Naive B cell (primary cell): ENCODE data around the gene TET1. TPM values are rescaled to one million over a fixed set of nuclear protein-coding genes. Genes with fewer than 3 reads are reported as not detected.
A peak's percentile ranks its signal among the peaks of the same experiment; 100 is the strongest.
"Not testable (repeated sequence)": the region's sequence is repeated elsewhere in the genome, so short reads cannot be mapped to it uniquely, and the experiment has no call there.

Source experiments
- ATAC-seq, 2 donors: fragments of 150-1000 bp; cut with Tn5 transposase; 2 replicates each; pipeline ENCODE4 v1.10.0; 2021; ENCODE audit warnings: low read depth in 2 of 2, mild to moderate bottlenecking in 2 of 2, moderate library complexity in 2 of 2
- DNase-seq: peaks from one replicate; pipeline ENCODE4 v3.0.0; 2022
- H3K27ac Mint-ChIP-seq, 6 donors: one replicate each; pipeline ENCODE4 v1.8.0; 2020 to 2022; ENCODE audit warnings: mild to moderate bottlenecking in 6 of 6, mixed read lengths in 6 of 6, moderate library complexity in 5 of 6, inconsistent platforms in 2 of 6
- H3K27me3 Mint-ChIP-seq, 3 donors: one replicate each; pipeline ENCODE4 v1.8.0; 2021 to 2022; ENCODE audit warnings: mixed read lengths in 3 of 3, mild to moderate bottlenecking in 1 of 3
- H3K36me3 Mint-ChIP-seq, 2 donors: one replicate each; pipeline ENCODE4 v1.8.0; 2020 to 2022; ENCODE audit warnings: mixed read lengths in 2 of 2, inconsistent platforms in 1 of 2, mild to moderate bottlenecking in 1 of 2
- H3K4me1 Mint-ChIP-seq, 3 donors: one replicate each; pipeline ENCODE4 v1.8.0; 2020 to 2022; ENCODE audit warnings: mixed read lengths in 3 of 3, inconsistent platforms in 1 of 3, mild to moderate bottlenecking in 1 of 3, moderate library complexity in 1 of 3
- H3K4me3 Mint-ChIP-seq, 8 donors: one replicate each; pipeline ENCODE4 v1.8.0; 2020 to 2022; ENCODE audit warnings: mild to moderate bottlenecking in 8 of 8, mixed read lengths in 8 of 8, moderate library complexity in 8 of 8, inconsistent platforms in 2 of 8
- H3K9me3 Mint-ChIP-seq, 7 donors: one replicate each; pipeline ENCODE4 v1.8.0; 2020 to 2022; ENCODE audit warnings: mixed read lengths in 7 of 7, mild to moderate bottlenecking in 5 of 7, inconsistent platforms in 2 of 7, moderate library complexity in 1 of 7
- polyA plus RNA-seq, 6 donors: library from polyadenylated mRNA; unstranded; fragments of 300-500 nt; fragmentation: Illumina TruSeq; gene quantifications; one replicate each; pipeline ENCODE4 v1.2.3, GENCODE V29; 2021; ENCODE audit warnings: low read depth in 6 of 6

Gene TET1
- polyA plus RNA-seq, 6 donors from 2014 or later: 0.58 to 0.97 (median 0.64) TPM; not detected in 1

DNA sequence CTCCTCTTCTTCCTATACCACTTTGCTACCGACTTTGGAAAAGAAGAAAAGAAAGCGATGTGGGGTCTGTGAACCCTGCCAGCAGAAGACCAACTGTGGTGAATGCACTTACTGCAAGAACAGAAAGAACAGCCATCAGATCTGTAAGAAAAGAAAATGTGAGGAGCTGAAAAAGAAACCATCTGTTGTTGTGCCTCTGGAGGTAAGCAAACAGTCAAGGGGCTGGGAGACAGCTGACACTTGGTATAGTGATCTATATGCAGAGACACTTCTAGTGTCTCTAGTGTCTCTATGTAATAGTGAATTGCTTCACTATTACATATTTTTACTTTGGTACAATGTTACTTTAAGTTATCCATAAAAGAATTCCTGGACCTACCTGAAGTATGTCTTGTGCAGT lies 13.9 kb downstream of the TET1 start:
- Mint-ChIP-seq H3K4me1 (no peaks in the 10 kb centered on the region), H3K27me3 (peaks cover 7 to 18% (median 8%) of the 10 kb centered on the region in 3 donors), H3K4me3 (no peak overlapping the region), H3K36me3 (no peaks in the 10 kb centered on the region), H3K27ac (no peak overlapping the region), H3K9me3 (no peaks in the 10 kb centered on the region)
- DNase-seq (no peak), ATAC-seq (no peak)

- H3K4me1 Mint-ChIP-seq: no peaks in the 10 kb centered on the region
- DNase-seq (no peak), ATAC-seq (no peak)
- H3K27ac Mint-ChIP-seq: no peak overlapping the region
- no peaks in the 10 kb centered on the region for H3K9me3 Mint-ChIP-seq
- H3K4me3 Mint-ChIP-seq: no peak overlapping the region
- no peaks in the 10 kb centered on the region for H3K36me3 Mint-ChIP-seq
- peaks cover 4 to 18% (median 7%) of the 10 kb centered on the region in 3 donors for H3K27me3 Mint-ChIP-seq
These were observed 16.0 kb downstream of the TET1 start for GRCh38 chr10:68576118-68576517.

GRCh38 chr10:68578974-68579373 lies 18.8 kb downstream of the TET1 start:
- Mint-ChIP-seq H3K36me3 (no peaks in the 10 kb centered on the region), H3K4me3 (no peak overlapping the region), H3K9me3 (no peaks in the 10 kb centered on the region), H3K27ac (no peak overlapping the region), H3K4me1 (no peaks in the 10 kb centered on the region), H3K27me3 (peaks cover 0 to 3% (median 0%) of the 10 kb centered on the region in 3 donors)
- DNase-seq (no peak), ATAC-seq (no peak)

GRCh38 chr10:68584187-68584586 lies 24.1 kb downstream of the TET1 start:
- not testable (repeated sequence) for H3K4me3 Mint-ChIP-seq, H3K27me3 Mint-ChIP-seq, H3K36me3 Mint-ChIP-seq, H3K9me3 Mint-ChIP-seq, H3K4me1 Mint-ChIP-seq, DNase-seq, ATAC-seq
- peak overlapping the region in 1 of 6 donors; percentile 57 for H3K27ac Mint-ChIP-seq

DNA sequence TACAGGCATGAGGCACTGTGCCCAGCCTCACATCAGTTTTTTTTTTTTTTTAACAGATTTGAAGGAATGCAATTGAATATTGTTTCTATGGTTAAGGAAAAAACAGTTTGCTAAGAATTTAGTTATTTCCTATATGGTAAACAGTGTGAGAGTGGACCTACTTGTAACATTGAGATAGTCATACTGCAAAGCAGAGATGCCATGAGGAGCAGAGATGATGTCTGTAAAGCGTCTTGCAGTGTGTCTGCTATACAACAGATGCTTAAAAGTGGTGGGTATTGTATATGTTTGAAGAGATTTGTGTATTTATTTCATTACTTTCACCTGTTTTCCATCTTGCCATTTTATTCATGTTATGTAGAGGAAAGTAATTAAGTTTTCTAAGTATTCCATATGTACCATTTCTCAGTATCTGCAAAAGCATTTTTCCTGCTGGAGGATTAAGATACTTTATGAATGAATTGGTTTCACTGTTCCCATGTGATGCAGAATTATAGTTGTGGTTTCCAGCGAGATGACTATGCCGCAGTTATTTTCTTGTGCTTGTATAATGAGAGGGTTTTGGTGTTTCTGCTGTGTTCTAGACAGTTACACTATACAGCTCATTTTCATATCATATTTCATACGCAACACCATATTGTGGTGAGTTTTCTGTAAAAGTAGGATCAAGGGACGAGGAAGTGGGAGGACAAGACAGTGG lies 26.6 kb downstream of the TET1 start:
- H3K4me1 Mint-ChIP-seq: no peaks in the 10 kb centered on the region
- H3K4me3 Mint-ChIP-seq: no peak overlapping the region
- H3K27ac Mint-ChIP-seq: peak overlapping the region in 1 of 6 donors; percentile 59
- DNase-seq (no peak), ATAC-seq (no peak)
- no peaks in the 10 kb centered on the region for H3K36me3 Mint-ChIP-seq
- H3K9me3 Mint-ChIP-seq: no peaks in the 10 kb centered on the region
- H3K27me3 Mint-ChIP-seq: peaks cover 0 to 5% (median 0%) of the 10 kb centered on the region in 3 donors

GRCh38 chr10:68594405-68594804 lies 34.3 kb downstream of the TET1 start:
- Mint-ChIP-seq H3K4me1 (peaks cover 0 to under 1% (median 0%) of the 10 kb centered on the region in 3 donors), H3K36me3 (no peaks in the 10 kb centered on the region), H3K27me3 (peaks cover 0 to 5% (median 0%) of the 10 kb centered on the region in 3 donors), H3K9me3 (no peaks in the 10 kb centered on the region), H3K4me3 (no peak overlapping the region), H3K27ac (no peak overlapping the region)
- ATAC-seq (no peak), DNase-seq (no peak)

GRCh38 chr10:68595513-68595912 lies 35.4 kb downstream of the TET1 start:
- ATAC-seq (no peak), DNase-seq (no peak)
- Mint-ChIP-seq H3K4me1 (peaks cover 6 to 11% (median 7%) of the 10 kb centered on the region in 3 donors), H3K9me3 (no peaks in the 10 kb centered on the region), H3K4me3 (no peak overlapping the region), H3K27ac (no peak overlapping the region), H3K27me3 (peaks cover 0 to 5% (median 0%) of the 10 kb centered on the region in 3 donors), H3K36me3 (no peaks in the 10 kb centered on the region)

GRCh38 chr10:68597407-68597806 lies 37.3 kb downstream of the TET1 start:
- ATAC-seq: no peak
- H3K4me1 Mint-ChIP-seq: peaks cover 15 to 20% (median 18%) of the 10 kb centered on the region in 3 donors
- H3K4me3 Mint-ChIP-seq: peak overlapping the region in 1 of 8 donors; percentile 60
- DNase-seq: no peak
- H3K27ac Mint-ChIP-seq: peak overlapping the region in 1 of 6 donors; percentile 9
- peaks cover 0 to 5% (median 0%) of the 10 kb centered on the region in 3 donors for H3K27me3 Mint-ChIP-seq
- H3K36me3 Mint-ChIP-seq: no peaks in the 10 kb centered on the region
- no peaks in the 10 kb centered on the region for H3K9me3 Mint-ChIP-seq

DNA sequence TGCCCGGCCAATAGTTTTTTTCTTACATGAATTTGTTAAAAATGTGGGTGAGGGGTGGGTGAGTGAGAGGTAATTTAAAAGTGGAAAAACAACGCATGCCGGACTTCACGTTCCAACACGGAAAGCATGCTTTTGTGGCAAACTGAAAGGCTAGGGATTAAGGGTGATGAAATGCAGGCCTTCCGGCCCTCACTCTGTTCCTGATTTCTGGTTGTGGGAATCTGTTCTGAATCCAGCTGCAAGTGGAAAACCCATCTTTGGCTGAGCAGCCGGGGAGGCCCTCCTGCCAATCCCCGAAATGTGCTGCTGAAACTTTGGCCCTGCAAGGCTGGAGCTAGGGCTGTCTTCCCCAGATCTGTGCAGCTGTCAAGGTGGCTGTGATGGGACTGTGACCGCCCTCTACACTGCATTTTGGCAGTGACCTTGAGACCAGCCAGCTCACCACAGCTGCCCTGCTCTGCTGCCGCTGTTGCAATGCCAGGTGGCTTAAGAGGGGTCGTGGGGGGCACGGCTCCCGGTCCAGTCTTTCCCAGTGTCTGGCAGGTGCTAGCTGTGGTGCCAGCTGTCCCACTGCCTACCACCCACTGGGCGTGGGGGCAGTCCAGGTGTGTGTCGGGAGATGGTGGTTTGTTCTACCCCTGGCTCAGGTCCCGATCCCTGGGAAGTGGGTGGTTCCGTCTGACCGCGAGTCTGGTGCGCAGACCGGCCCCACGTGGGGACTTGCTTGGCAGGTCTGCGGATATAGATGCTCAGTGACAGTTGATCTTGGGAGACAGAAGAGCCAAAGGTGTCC lies 39.0 kb downstream of the TET1 start:
- DNase-seq: no peak
- H3K4me3 Mint-ChIP-seq: peak overlapping the region; percentile 30 to 95 (median 90)
- H3K27ac Mint-ChIP-seq: peak overlapping the region in 1 of 6 donors; percentile 79
- peaks cover 0 to 3% (median 0%) of the 10 kb centered on the region in 3 donors for H3K27me3 Mint-ChIP-seq
- no peak for ATAC-seq
- peaks cover 15 to 24% (median 18%) of the 10 kb centered on the region in 3 donors for H3K4me1 Mint-ChIP-seq
- H3K36me3 Mint-ChIP-seq: no peaks in the 10 kb centered on the region
- no peaks in the 10 kb centered on the region for H3K9me3 Mint-ChIP-seq

GRCh38 chr10:68599771-68600040 lies 39.6 kb downstream of the TET1 start:
- ATAC-seq (no peak), DNase-seq (no peak)
- Mint-ChIP-seq H3K27me3 (no peaks in the 10 kb centered on the region), H3K9me3 (no peaks in the 10 kb centered on the region), H3K27ac (peak overlapping the region in 3 of 6 donors; percentile 42 to 90 (median 79)), H3K4me3 (peak overlapping the region; percentile 83 to 95 (median 90)), H3K36me3 (no peaks in the 10 kb centered on the region), H3K4me1 (peaks cover 15 to 26% (median 18%) of the 10 kb centered on the region in 3 donors)

- Mint-ChIP-seq H3K9me3 (no peaks in the 10 kb centered on the region), H3K4me1 (peaks cover 15 to 26% (median 18%) of the 10 kb centered on the region in 3 donors), H3K36me3 (no peaks in the 10 kb centered on the region), H3K4me3 (peak overlapping the region; percentile 83 to 95 (median 90)), H3K27ac (peak overlapping the region; percentile 22 to 90 (median 46)), H3K27me3 (no peaks in the 10 kb centered on the region)
- ATAC-seq (peak; percentile 87 to 88), DNase-seq (peak; percentile 27)
These were observed 40.1 kb downstream of the TET1 start for GRCh38 chr10:68600041-68600778.

DNA sequence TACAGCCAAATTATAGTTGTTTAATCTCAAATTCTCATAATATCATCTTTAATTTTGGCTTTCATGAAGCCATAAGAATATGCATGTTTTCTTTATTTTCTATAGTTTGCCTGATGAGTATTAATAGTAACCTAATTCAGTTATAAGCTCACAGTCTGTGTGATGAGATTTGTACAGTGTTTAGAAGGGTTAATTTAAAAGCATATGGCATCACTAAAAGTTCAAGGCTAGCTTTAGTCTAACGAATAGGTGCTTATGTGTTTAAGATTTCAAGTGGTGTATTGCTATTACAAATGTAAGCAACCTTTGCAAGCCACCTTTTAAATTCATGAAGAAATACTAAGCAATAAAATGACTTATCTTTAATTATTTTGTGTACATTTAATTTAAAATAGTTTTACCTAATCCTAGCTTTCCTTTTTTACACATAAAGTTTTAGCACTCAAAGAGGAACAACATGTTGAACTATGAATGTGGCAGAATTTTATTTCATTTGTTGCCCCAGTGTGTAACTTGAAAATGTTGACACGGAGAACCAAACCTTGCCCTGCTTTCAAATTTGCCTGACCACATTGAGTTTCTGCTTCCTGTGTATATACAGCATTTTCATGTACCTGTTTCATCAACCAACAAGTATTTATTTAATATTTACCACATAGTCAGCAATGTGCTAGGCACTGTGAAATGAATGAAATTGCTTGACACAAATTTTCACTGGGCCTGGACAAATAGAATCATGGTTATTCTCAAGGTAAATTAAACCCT lies 41.5 kb downstream of the TET1 start:
- H3K4me1 Mint-ChIP-seq: peaks cover 15 to 26% (median 18%) of the 10 kb centered on the region in 3 donors
- H3K27me3 Mint-ChIP-seq: no peaks in the 10 kb centered on the region
- H3K9me3 Mint-ChIP-seq: no peaks in the 10 kb centered on the region
- no peaks in the 10 kb centered on the region for H3K36me3 Mint-ChIP-seq
- H3K27ac Mint-ChIP-seq: no peak overlapping the region
- peak overlapping the region in 7 of 8 donors; percentile 26 to 95 (median 86) for H3K4me3 Mint-ChIP-seq
- ATAC-seq (no peak), DNase-seq (no peak)

DNA sequence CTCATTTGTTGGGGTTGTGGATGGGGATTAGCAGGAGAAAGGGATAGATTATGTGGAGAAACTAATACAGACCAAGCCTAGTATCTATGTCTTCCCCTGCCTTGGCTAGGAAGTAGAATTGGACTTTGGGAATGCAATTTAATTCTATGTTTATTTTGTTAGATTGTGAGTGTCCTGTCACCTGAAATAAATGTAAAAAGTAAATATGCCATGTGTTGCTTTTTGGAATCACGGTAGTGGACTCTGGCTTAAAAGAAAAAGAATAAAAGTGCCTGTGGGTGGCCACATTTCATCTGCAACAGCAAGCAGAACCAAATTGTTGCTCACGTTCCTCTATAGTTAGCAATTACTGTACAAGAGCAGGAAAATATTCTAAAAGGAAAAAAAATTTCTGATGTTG lies 42.3 kb downstream of the TET1 start:
- Mint-ChIP-seq H3K4me1 (peaks cover 15 to 26% (median 18%) of the 10 kb centered on the region in 3 donors), H3K36me3 (no peaks in the 10 kb centered on the region), H3K27me3 (no peaks in the 10 kb centered on the region), H3K4me3 (peak overlapping the region in 3 of 8 donors; percentile 11 to 58 (median 53)), H3K27ac (peak overlapping the region in 1 of 6 donors; percentile 18), H3K9me3 (no peaks in the 10 kb centered on the region)
- DNase-seq (no peak), ATAC-seq (no peak)
